ENCODE measurements around the gene FAM118A.

GRCh38 chr22:45317551-45318167 lies 7.9 kb downstream of the FAM118A start:
- TF ChIP-seq POLR2A (IDR thresholded peaks at IDR 0.05): no peak
- TF ChIP-seq CTCF (IDR thresholded peaks at IDR 0.05): peak in 1 of 3 experiments; percentile 29
